Esophagus muscularis mucosa (tissue), 4 donors: Measurements from ENCODE around the gene RUNX1. TPM values are rescaled to one million over a fixed set of nuclear protein-coding genes. Genes with fewer than 3 reads are reported as not detected.

Source experiments
- DNase-seq: peaks from one replicate; pipeline ENCODE4 v3.0.0-alpha.2; 2017; ENCODE audit errors: extremely low spot score
- H3K27ac ChIP-seq, 4 donors: fragments of 200-600 bp; sonication (generic); replicated peaks in 1 of 4; 1 replicate in 3 of 4; 2 replicates in 1 of 4; pipeline ENCODE4 v1.5.1; 2016 to 2019; ENCODE audit warnings: mild to moderate bottlenecking in 1 of 4
- H3K27me3 ChIP-seq, 4 donors: fragments of 200-600 bp; sonication (generic); one replicate each; pipeline versions ENCODE4 v1.5.1 to v1.6.0; 2016 to 2019
- H3K36me3 ChIP-seq, 4 donors: fragments of 200-600 bp; sonication (generic); one replicate each; pipeline ENCODE4 v1.5.1; 2016 to 2019
- H3K4me1 ChIP-seq, 4 donors: fragments of 200-600 bp; sonication (generic); one replicate each; pipeline ENCODE4 v1.5.1; 2016 to 2019
- H3K4me3 ChIP-seq, 4 donors: fragments of 200-600 bp; sonication (generic); 1 replicate in 2 of 4; 2 replicates in 2 of 4; pipeline ENCODE4 v1.5.1; 2016 to 2019; ENCODE audit warnings: mild to moderate bottlenecking in 4 of 4, moderate library complexity in 1 of 4
- H3K9me3 ChIP-seq, 4 donors: fragments of 200-600 bp; sonication (generic); 1 replicate in 3 of 4; 2 replicates in 1 of 4; pipeline ENCODE4 v1.5.1; 2016 to 2019
- EP300 ChIP-seq: sonication (generic); formaldehyde crosslinking; IDR thresholded peaks from one replicate; pipeline ENCODE4 v1.6.1; 2017; ENCODE audit warnings: antibody characterized with exemption
- POLR2A ChIP-seq: fragments of 450-650 bp; IDR thresholded peaks from one replicate; pipeline ENCODE4 v1.6.1; 2017; ENCODE audit warnings: antibody characterized with exemption, moderate library complexity, mild to moderate bottlenecking, low read depth
- POLR2AphosphoS5 ChIP-seq, 2 donors: sonication (generic); formaldehyde crosslinking; IDR thresholded peaks; one replicate each; pipeline ENCODE4 v1.6.1; 2017; ENCODE audit warnings: antibody characterized with exemption in 2 of 2
- WGBS: methylation state at CpG from one replicate; pipeline ENCODE4 v1.1.5; 2018; 5-methylcytosine and 5-hydroxymethylcytosine counted together
- intact Hi-C: fragments of 100-400 bp; cut with DNase I; formaldehyde crosslinking; loops from one replicate; pipeline ENCODE4 v1.15.1; 2023
- total RNA-seq, 4 donors: library from RNA; depleted of rRNA; stranded (reverse); fragments of >200 nt; gene quantifications; one replicate each; pipeline versions ENCODE4 v1.1.0 to v1.2.1, GENCODE V29; 2016
- TF ChIP-seq, protein P1 (sequence below), 3 experiments: fragments of 200-600 bp in 2 of 3; fragments of 450-650 bp in 1 of 3; sonication (generic) in 2 of 3; IDR thresholded peaks; one replicate each; pipeline ENCODE4 v1.5.1; 2017 to 2019; ENCODE audit warnings: antibody characterized with exemption in 3 of 3, mild to moderate bottlenecking in 2 of 3, moderate library complexity in 1 of 3

The RUNX1 gene
- total RNA-seq, 4 donors from 2014 or later: 3.7 to 10.9 (median 5.6) TPM

DNA sequence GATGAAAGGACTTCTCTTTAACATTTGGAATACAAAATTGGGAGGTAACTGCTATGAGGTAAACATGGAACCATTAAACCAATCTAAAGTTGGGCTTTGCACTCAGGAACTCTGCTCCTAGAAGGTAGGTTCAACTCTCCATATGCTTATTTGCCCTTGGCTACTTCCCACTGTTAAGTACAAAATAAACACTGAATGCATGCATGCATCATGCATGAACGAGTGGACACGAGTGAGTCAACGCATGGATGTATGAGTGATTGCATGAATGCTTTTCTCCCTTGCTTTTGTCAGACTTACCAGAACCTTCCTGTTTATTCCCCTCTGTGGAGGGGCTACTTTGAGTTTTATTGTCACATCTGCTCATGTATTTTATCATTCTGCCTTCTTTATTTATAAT, 42.4 kb upstream of the RUNX1 start:
- Histone ChIP-seq H3K9me3 (no peaks in the 10 kb centered on the region), H3K36me3 (no peaks in the 10 kb centered on the region), H3K27me3 (no peaks in the 10 kb centered on the region), H3K27ac (no peak overlapping the region), H3K4me1 (no peaks in the 10 kb centered on the region), H3K4me3 (no peak overlapping the region)
- no peak for DNase-seq
- intact Hi-C loops: no loop called here
- 90% methylated on average over 3 of the region's 3 CpGs for WGBS
- TF ChIP-seq, protein P1, sequence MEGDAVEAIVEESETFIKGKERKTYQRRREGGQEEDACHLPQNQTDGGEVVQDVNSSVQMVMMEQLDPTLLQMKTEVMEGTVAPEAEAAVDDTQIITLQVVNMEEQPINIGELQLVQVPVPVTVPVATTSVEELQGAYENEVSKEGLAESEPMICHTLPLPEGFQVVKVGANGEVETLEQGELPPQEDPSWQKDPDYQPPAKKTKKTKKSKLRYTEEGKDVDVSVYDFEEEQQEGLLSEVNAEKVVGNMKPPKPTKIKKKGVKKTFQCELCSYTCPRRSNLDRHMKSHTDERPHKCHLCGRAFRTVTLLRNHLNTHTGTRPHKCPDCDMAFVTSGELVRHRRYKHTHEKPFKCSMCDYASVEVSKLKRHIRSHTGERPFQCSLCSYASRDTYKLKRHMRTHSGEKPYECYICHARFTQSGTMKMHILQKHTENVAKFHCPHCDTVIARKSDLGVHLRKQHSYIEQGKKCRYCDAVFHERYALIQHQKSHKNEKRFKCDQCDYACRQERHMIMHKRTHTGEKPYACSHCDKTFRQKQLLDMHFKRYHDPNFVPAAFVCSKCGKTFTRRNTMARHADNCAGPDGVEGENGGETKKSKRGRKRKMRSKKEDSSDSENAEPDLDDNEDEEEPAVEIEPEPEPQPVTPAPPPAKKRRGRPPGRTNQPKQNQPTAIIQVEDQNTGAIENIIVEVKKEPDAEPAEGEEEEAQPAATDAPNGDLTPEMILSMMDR (IDR thresholded peaks at IDR 0.05): no peak
- TF ChIP-seq POLR2A: no peak
- TF ChIP-seq EP300: no peak
- TF ChIP-seq POLR2AphosphoS5 (IDR thresholded peaks at IDR 0.05): no peak

DNA sequence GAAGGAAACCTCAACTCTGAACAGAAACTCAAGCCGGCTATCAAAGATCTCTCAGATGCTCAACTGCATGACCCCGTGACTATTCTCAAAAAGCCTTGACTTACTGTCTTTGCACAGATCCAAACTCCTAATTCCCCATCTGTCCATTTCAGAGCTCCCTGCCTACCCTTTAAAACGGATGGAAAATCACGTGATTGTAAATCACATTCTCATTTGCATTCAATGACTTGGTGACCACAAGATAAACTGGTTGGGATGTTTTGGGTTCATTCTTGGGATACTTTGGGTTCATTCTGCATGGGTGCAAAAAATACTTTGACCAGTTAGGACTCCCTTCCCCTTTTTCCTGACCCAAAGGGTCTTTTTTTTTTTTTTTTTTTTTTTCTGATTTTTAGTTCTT, 41.3 kb upstream of the RUNX1 start:
- Histone ChIP-seq H3K36me3 (no peaks in the 10 kb centered on the region), H3K27me3 (no peaks in the 10 kb centered on the region), H3K4me1 (no peaks in the 10 kb centered on the region), H3K4me3 (no peak overlapping the region), H3K27ac (no peak overlapping the region), H3K9me3 (no peaks in the 10 kb centered on the region)
- DNase-seq: no peak
- TF ChIP-seq POLR2AphosphoS5 (IDR thresholded peaks at IDR 0.05) (no peak), EP300 (no peak), POLR2A (no peak)
- TF ChIP-seq, protein P1 (IDR thresholded peaks at IDR 0.05): no peak
- intact Hi-C loops: no loop called here
- 67% methylated on average over 4 of the region's 4 CpGs for WGBS

DNA sequence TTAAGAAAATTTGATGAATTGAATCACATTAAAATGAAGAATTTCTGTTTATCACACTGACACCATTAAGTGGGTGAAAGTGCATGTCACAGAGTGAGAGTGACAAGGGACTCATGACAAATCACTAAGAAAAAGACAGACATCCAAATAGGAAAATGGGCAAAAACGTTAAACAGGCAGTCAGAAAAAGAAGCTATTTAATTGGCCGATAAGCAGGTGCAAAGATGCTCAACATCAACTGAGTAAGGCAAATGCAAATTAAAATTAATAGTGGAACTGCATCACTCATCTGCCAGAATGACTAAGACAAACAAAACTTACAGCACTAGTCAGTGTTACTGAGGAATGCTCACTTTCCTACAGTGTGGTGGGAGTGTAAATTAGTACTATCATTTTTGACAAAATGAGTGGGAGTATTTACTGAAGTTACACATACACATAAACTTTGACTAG, 39.2 kb upstream of the RUNX1 start:
- no peak for TF ChIP-seq POLR2A
- TF ChIP-seq POLR2AphosphoS5 (IDR thresholded peaks at IDR 0.05): no peak
- no peak for TF ChIP-seq EP300
- TF ChIP-seq, protein P1 (IDR thresholded peaks at IDR 0.05): no peak
- no peaks in the 10 kb centered on the region for H3K4me1 ChIP-seq
- H3K27me3 ChIP-seq: no peaks in the 10 kb centered on the region
- H3K36me3 ChIP-seq: no peaks in the 10 kb centered on the region
- DNase-seq: no peak
- intact Hi-C loops: no loop called here
- H3K27ac ChIP-seq: no peak overlapping the region
- no peaks in the 10 kb centered on the region for H3K9me3 ChIP-seq
- 73% methylated on average over 2 of the region's 2 CpGs for WGBS
- no peak overlapping the region for H3K4me3 ChIP-seq

DNA sequence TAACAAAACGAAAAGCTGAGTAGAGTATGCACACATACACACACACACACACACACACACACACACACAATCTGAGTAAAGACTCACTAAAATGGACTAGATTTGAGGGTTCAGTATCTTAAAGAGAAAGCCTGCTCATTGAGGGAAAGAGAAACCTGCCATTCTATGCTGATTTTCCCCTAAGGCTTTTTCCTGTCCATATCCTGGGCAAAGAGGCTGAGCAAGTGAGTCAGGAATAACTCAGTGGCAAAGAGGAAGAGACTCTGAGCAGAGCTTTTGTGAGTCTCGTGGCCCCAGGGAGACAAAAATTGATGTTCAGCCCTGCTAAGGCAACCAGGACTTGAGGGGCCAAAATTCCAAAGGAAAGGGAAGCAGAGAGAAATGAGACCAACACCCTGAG, 37.3 kb upstream of the RUNX1 start:
- Histone ChIP-seq H3K36me3 (no peaks in the 10 kb centered on the region), H3K27me3 (no peaks in the 10 kb centered on the region), H3K27ac (no peak overlapping the region), H3K4me1 (no peaks in the 10 kb centered on the region), H3K4me3 (no peak overlapping the region), H3K9me3 (no peaks in the 10 kb centered on the region)
- TF ChIP-seq POLR2AphosphoS5 (IDR thresholded peaks at IDR 0.05) (no peak), EP300 (no peak), POLR2A (no peak)
- TF ChIP-seq, protein P1 (IDR thresholded peaks at IDR 0.05): no peak
- intact Hi-C loops: no loop called here
- no peak for DNase-seq
- WGBS: 72% methylated on average over 2 of the region's 2 CpGs

DNA sequence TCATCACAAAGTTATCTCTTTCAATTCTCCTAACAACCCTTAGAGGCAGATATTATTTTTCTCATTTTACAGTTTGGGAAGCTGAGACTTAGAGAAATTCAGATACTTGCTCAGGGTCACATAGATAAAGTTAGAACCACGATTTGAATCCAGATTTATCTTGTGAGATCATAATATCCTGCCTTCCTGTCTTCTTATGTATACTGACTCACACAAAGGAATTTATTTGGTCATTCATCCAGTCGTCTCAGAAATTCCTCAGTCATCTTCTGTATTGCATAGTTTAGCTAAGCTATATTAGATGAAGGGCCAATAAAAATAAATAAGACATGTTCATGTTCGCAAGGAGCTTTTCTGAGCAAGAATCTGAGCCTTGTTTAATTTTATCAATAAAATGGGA, 35.8 kb upstream of the RUNX1 start:
- Histone ChIP-seq H3K9me3 (no peaks in the 10 kb centered on the region), H3K36me3 (no peaks in the 10 kb centered on the region), H3K4me3 (no peak overlapping the region), H3K4me1 (no peaks in the 10 kb centered on the region), H3K27me3 (no peaks in the 10 kb centered on the region), H3K27ac (no peak overlapping the region)
- 29% methylated on average over 3 of the region's 3 CpGs for WGBS
- TF ChIP-seq, protein P1 (IDR thresholded peaks at IDR 0.05): no peak
- no peak for TF ChIP-seq EP300
- no peak for TF ChIP-seq POLR2A
- TF ChIP-seq POLR2AphosphoS5 (IDR thresholded peaks at IDR 0.05): no peak
- DNase-seq: no peak
- intact Hi-C loops: no loop called here
